Camera-type eye (tissue), 1 donor: Measurements from ENCODE around the gene TADA1. TPM values are rescaled to one million over a fixed set of nuclear protein-coding genes. Genes with fewer than 3 reads are reported as not detected.

Experiments
- total RNA-seq: library from RNA; depleted of rRNA; stranded (reverse); fragments of >200 nt; gene quantifications from one replicate; pipeline ENCODE4 v1.2.3, GENCODE V29; 2014

The TADA1 gene, protein sequence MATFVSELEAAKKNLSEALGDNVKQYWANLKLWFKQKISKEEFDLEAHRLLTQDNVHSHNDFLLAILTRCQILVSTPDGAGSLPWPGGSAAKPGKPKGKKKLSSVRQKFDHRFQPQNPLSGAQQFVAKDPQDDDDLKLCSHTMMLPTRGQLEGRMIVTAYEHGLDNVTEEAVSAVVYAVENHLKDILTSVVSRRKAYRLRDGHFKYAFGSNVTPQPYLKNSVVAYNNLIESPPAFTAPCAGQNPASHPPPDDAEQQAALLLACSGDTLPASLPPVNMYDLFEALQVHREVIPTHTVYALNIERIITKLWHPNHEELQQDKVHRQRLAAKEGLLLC
- total RNA-seq: 32.9 TPM

DNA sequence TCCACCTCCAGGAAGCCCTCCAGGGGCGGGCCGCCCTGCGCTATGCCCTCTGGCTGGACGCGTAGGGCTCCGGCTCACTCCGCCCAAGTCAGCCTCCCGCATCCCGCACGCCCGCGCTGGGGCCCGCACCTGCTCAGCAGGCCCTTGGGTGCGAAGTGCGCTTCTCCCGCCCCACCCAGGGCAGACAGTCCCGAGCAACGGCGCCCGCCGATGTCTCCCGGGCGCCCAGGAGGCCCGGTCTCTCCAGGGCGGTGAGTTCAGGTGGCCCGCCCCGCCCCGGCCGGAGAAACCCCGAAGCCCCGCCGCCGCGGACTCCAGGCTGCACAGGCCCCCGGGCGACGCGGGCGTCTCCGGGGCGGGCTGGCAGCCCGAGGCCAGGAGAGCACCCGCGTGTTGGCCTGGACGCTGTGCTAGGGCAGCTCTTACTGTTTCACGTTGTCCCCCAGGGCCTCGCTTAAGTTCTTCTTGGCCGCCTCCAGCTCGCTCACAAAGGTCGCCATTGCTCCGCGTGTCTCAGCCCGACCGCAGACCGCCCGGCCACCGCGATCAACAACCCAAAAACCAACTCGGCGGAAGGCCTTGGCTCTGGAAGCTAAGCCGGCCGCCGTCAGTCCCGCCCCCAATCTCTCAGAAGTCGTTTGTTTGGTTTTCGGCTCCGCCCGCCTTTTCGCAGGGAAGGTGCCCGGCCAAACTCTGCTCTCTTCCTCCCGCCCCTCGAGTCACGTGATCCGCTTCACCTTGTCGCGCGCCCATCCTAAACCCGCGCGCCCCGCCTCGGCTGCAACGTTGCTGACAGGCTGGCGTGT is at the start of gene TADA1:
Gene TADA1 (minus strand): TSS at position 531 of the 806 bp plus-strand sequence. CDS start 31 bp downstream, at position 500.

DNA sequence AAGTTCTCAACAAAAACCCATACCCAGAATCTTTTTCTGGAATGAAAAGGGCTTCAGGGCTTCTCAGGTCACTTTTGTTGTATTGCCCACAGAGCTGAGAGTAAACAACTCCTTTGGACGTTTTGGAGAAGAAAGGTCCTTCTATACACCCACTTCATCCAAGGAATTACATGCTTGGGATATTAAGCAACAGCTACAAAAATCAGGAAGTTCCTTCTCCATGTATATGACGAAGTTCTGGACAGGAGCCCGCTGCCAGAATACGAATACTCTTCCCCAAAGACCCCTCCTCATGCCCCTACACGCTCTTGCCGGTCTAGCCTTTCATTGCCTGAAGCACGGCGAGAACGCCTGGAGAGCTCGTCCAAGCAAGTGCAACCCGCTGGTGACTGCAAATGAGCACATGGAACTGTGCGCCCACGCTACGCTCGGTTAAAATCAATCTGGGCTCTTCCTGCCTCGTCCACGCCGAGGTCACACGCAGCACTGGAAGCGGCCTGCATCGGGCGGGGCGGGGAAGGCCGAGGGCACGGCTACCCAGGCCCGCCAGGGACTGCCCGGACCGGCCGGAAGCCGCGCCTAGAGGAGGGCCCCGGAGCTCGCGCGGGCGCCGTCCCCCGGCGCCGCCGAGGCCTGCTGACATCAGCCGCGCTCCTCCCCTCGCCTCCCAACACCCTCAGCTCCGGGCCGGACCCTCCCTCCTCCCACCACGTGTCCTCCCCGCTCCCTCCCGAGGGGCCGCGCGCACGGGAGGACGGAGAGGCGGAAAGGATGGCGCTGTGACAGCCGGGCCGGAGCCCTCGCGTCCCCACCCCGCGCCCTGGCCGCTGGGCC is 37.1 kb downstream of the TADA1 start, which contains the start of gene POGK:
Gene POGK (plus strand): TSS at position 710 of the 834 bp plus-strand sequence. CDS start 1,482 bp downstream, outside the sequence.

Other genes with a start within 250 kb of the TADA1 start
- 49.5 TPM for gene POGK, start 36.8 kb downstream of the TADA1 start, total RNA-seq
- gene ILDR2, start 99.3 kb upstream of the TADA1 start, total RNA-seq: 153 TPM
- 2.4 TPM for gene MAEL, start 113.0 kb upstream of the TADA1 start, total RNA-seq
- gene GPA33, start 214.1 kb upstream of the TADA1 start, total RNA-seq: not detected
- 7.7 TPM for gene STYXL2, start 217.8 kb upstream of the TADA1 start, total RNA-seq